CD4-positive, alpha-beta T cell treated with Interleukin-15 for 4 hours (primary cell): ENCODE results near the gene ZSWIM1.
"Not testable (repeated sequence)": the region's sequence is repeated elsewhere in the genome, so short reads cannot be mapped to it uniquely, and the experiment has no call there.

Experiments
- DNase-seq: peaks from one replicate; pipeline ENCODE4 v3.0.0-alpha.2; 2020; ENCODE audit warnings: low spot score

The ZSWIM1 gene

GRCh38 chr20:45909817-45910669 is 29.0 kb downstream of the ZSWIM1 start:
- DNase-seq = no peak

- DNase-seq = peak; percentile 92
Observed at GRCh38 chr20:45910670-45911485, 29.9 kb downstream of the ZSWIM1 start.

GRCh38 chr20:45911486-45912343 is 30.7 kb downstream of the ZSWIM1 start, which contains the start of gene PLTP:
Gene PLTP (minus strand): TSS chr20:45912155. CDS start chr20:45911452, 703 bp downstream.
- no peak for DNase-seq

- no peak for DNase-seq
Observed at GRCh38 chr20:45912344-45912682, 31.3 kb downstream of the ZSWIM1 start.

- DNase-seq = no peak
Observed at GRCh38 chr20:45913116-45913515, 32.1 kb downstream of the ZSWIM1 start.

GRCh38 chr20:45917790-45918141 is 36.7 kb downstream of the ZSWIM1 start:
- no peak for DNase-seq

GRCh38 chr20:45918182-45918737 is 37.2 kb downstream of the ZSWIM1 start:
- no peak for DNase-seq

GRCh38 chr20:45918779-45919537 is 37.9 kb downstream of the ZSWIM1 start:
- no peak for DNase-seq

GRCh38 chr20:45919542-45920399 is 38.7 kb downstream of the ZSWIM1 start:
- DNase-seq = no peak

- DNase-seq = no peak
Observed at GRCh38 chr20:45920462-45921336, 39.7 kb downstream of the ZSWIM1 start.

GRCh38 chr20:45921337-45922189 is 40.5 kb downstream of the ZSWIM1 start:
- DNase-seq = no peak

- DNase-seq = no peak
Observed at GRCh38 chr20:45924391-45925261, 43.6 kb downstream of the ZSWIM1 start.

- DNase-seq = no peak
Observed at GRCh38 chr20:45925821-45926506, 44.9 kb downstream of the ZSWIM1 start.

GRCh38 chr20:45926731-45927070 is 45.7 kb downstream of the ZSWIM1 start:
- DNase-seq = no peak

- no peak for DNase-seq
Observed at GRCh38 chr20:45927071-45927878, 46.2 kb downstream of the ZSWIM1 start.

- not testable (repeated sequence) for DNase-seq
Observed at GRCh38 chr20:45931680-45932079, 50.7 kb downstream of the ZSWIM1 start.
